H9 (cell line): Measurements from ENCODE around the gene SLC35F3. TPM values are rescaled to one million over a fixed set of nuclear protein-coding genes. Genes with fewer than 3 reads are reported as not detected.
"Not testable (repeated sequence)": the region's sequence is repeated elsewhere in the genome, so short reads cannot be mapped to it uniquely, and the experiment has no call there.

Experiments used
- DNase-seq: peaks from one replicate; pipeline ENCODE4 v3.0.0-alpha.2; 2017
- H2AFZ ChIP-seq: one replicate; pipeline ENCODE4 v1.6.1; 2013; ENCODE audit warnings: mild to moderate bottlenecking, low read length, control low read depth, moderate library complexity
- H2AK5ac ChIP-seq: 2 replicates; pipeline ENCODE4 v1.6.1; 2013; ENCODE audit warnings: low read length, control low read depth, mixed read lengths; ENCODE audit not compliant: insufficient read length
- H2BK120ac ChIP-seq: one replicate; pipeline ENCODE4 v1.6.1; 2013; ENCODE audit warnings: low read depth, mild to moderate bottlenecking, low read length, control low read depth, inconsistent platforms; ENCODE audit not compliant: poor library complexity, severe bottlenecking
- H2BK12ac ChIP-seq: 2 replicates; pipeline ENCODE4 v1.6.1; 2013; ENCODE audit warnings: low read length, control low read depth, mixed read lengths, low read depth; ENCODE audit not compliant: insufficient read length
- H2BK15ac ChIP-seq: 2 replicates; pipeline ENCODE4 v1.6.1; 2013; ENCODE audit warnings: low read depth, low read length, control low read depth
- H2BK20ac ChIP-seq: one replicate; pipeline ENCODE4 v1.6.1; 2013; ENCODE audit warnings: low read depth, mild to moderate bottlenecking, low read length, control low read depth, inconsistent platforms; ENCODE audit not compliant: poor library complexity, severe bottlenecking
- H2BK5ac ChIP-seq: 2 replicates; pipeline ENCODE4 v1.6.1; 2013; ENCODE audit warnings: low read length, control low read depth, mixed read lengths; ENCODE audit not compliant: insufficient read length
- H3K14ac ChIP-seq: 2 replicates; pipeline ENCODE4 v1.6.1; 2013; ENCODE audit warnings: low read length, control low read depth; ENCODE audit not compliant: insufficient read depth
- H3K18ac ChIP-seq: 2 replicates; pipeline ENCODE4 v1.6.1; 2013; ENCODE audit warnings: low read depth, mild to moderate bottlenecking, mixed read lengths, low read length, control low read depth; ENCODE audit not compliant: insufficient read length
- H3K23ac ChIP-seq: 2 replicates; pipeline ENCODE4 v1.6.1; 2013; ENCODE audit warnings: low read length, control low read depth, mixed read lengths, low read depth; ENCODE audit not compliant: insufficient read length
- H3K23me2 ChIP-seq: 2 replicates; pipeline ENCODE4 v1.6.1; 2013; ENCODE audit warnings: low read depth, mild to moderate bottlenecking, mixed read lengths, low read length, control low read depth; ENCODE audit not compliant: insufficient read length, poor library complexity, severe bottlenecking
- H3K27ac ChIP-seq: 2 replicates; pipeline ENCODE4 v1.5.1; 2013; ENCODE audit warnings: low read length, control low read depth, mixed read lengths, low read depth; ENCODE audit not compliant: insufficient read length
- H3K27me3 ChIP-seq: 2 replicates; pipeline ENCODE4 v1.6.1; 2013; ENCODE audit warnings: low read length, control low read depth, inconsistent platforms; ENCODE audit not compliant: insufficient read depth
- H3K4ac ChIP-seq: 2 replicates; pipeline ENCODE4 v1.6.1; 2013; ENCODE audit warnings: low read depth, mild to moderate bottlenecking, control low read depth, inconsistent platforms, low read length, moderate library complexity
- H3K4me1 ChIP-seq: 2 replicates; pipeline ENCODE4 v1.6.1; 2013; ENCODE audit warnings: low read length, control low read depth, inconsistent platforms; ENCODE audit not compliant: insufficient read depth
- H3K4me2 ChIP-seq: 2 replicates; pipeline ENCODE4 v1.6.1; 2013; ENCODE audit warnings: low read length, control low read depth, mixed read lengths; ENCODE audit not compliant: insufficient read length, insufficient read depth
- H3K56ac ChIP-seq: 2 replicates; pipeline ENCODE4 v1.6.1; 2013; ENCODE audit warnings: low read depth, mild to moderate bottlenecking, mixed read lengths, low read length, control low read depth; ENCODE audit not compliant: insufficient read length
- H3K79me1 ChIP-seq: 2 replicates; pipeline ENCODE4 v1.6.1; 2013; ENCODE audit warnings: low read depth, mild to moderate bottlenecking, moderate library complexity, low read length, control low read depth, inconsistent platforms; ENCODE audit not compliant: insufficient read depth, poor library complexity, severe bottlenecking
- H3K79me2 ChIP-seq: 2 replicates; pipeline ENCODE4 v1.6.1; 2013; ENCODE audit warnings: low read length, control low read depth, inconsistent platforms; ENCODE audit not compliant: insufficient read depth
- H3K9ac ChIP-seq: 2 replicates; pipeline ENCODE4 v1.6.1; 2013; ENCODE audit warnings: low read length, control low read depth, mixed read lengths; ENCODE audit not compliant: insufficient read length; ENCODE audit errors: extremely low read depth
- H3K9me3 ChIP-seq: one replicate; pipeline ENCODE4 v1.6.1; 2013; ENCODE audit warnings: low read depth, low read length, inconsistent platforms; ENCODE audit not compliant: control insufficient read depth
- H3T11ph ChIP-seq: one replicate; pipeline ENCODE4 v1.6.1; 2013; ENCODE audit warnings: mild to moderate bottlenecking, low read length, control low read depth, inconsistent platforms
- H4K20me1 ChIP-seq: one replicate; pipeline ENCODE4 v1.6.1; 2013; ENCODE audit not compliant: control insufficient read depth, insufficient read length, insufficient read depth
- H4K5ac ChIP-seq: 2 replicates; pipeline ENCODE4 v1.6.1; 2013; ENCODE audit warnings: low read depth, mild to moderate bottlenecking, mixed read lengths, low read length, control low read depth; ENCODE audit not compliant: insufficient read length
- H4K8ac ChIP-seq: replicated peaks from 2 replicates; pipeline ENCODE4 v1.6.1; 2013; ENCODE audit warnings: low read length, control low read depth, mixed read lengths, low read depth; ENCODE audit not compliant: insufficient read length
- H4K91ac ChIP-seq: 2 replicates; pipeline ENCODE4 v1.6.1; 2013; ENCODE audit warnings: low read depth, mild to moderate bottlenecking, moderate library complexity, mixed read lengths, low read length, control low read depth; ENCODE audit not compliant: insufficient read length
- H3K27ac Mint-ChIP-seq, 3 experiments: 2 replicates in 2 of 3; 3 replicates in 1 of 3; pipeline ENCODE4 v1.8.0; 2020 to 2021; ENCODE audit warnings: mixed read lengths in 3 of 3, mild to moderate bottlenecking in 1 of 3, moderate library complexity in 1 of 3
- H3K27me3 Mint-ChIP-seq: 2 replicates; pipeline ENCODE4 v1.8.0; 2021; ENCODE audit warnings: low read depth, mild to moderate bottlenecking, moderate library complexity, mixed read lengths
- H3K36me3 Mint-ChIP-seq, 3 experiments: 2 replicates in 2 of 3; 3 replicates in 1 of 3; pipeline ENCODE4 v1.8.0; 2020 to 2021; ENCODE audit warnings: low read depth in 3 of 3, mixed read lengths in 3 of 3; ENCODE audit not compliant: insufficient read depth in 1 of 3
- H3K4me1 Mint-ChIP-seq, 2 experiments: 2 replicates each; pipeline ENCODE4 v1.8.0; 2020; ENCODE audit warnings: mixed read lengths in 2 of 2
- H3K4me3 Mint-ChIP-seq, 2 experiments: 2 replicates in 1 of 2; 3 replicates in 1 of 2; pipeline ENCODE4 v1.8.0; 2020 to 2021; ENCODE audit warnings: mild to moderate bottlenecking in 2 of 2, mixed read lengths in 2 of 2, moderate library complexity in 1 of 2
- H3K9me3 Mint-ChIP-seq, 2 experiments: 2 replicates in 1 of 2; 3 replicates in 1 of 2; pipeline ENCODE4 v1.8.0; 2020; ENCODE audit warnings: mild to moderate bottlenecking in 2 of 2, mixed read lengths in 2 of 2, moderate library complexity in 1 of 2
- WGBS: extraction: QIAGEN DNeasy Blood & Tissue Kit; methylation state at CpG from one replicate; pipeline ENCODE4 v1.1.7; 2013; ENCODE audit warnings: missing lambda C conversion rate, low lambda C conversion rate, mixed read lengths; ENCODE audit not compliant: insufficient read length; ENCODE audit errors: extremely low coverage; 5-methylcytosine and 5-hydroxymethylcytosine counted together
- total RNA-seq: library from RNA; stranded (reverse); gene quantifications from 2 replicates; pipeline ENCODE4 v1.2.1, GENCODE V29; 2021
- TF ChIP-seq, protein P1 (sequence below): fragments of 200-600 bp; sonication (generic); conservative IDR thresholded peaks from 3 replicates; pipeline ENCODE4 v1.8.0; 2021; ENCODE audit warnings: antibody characterized with exemption, mild to moderate bottlenecking

Gene SLC35F3
- total RNA-seq, 1 experiment from 2014 or later, result 0.81 TPM

GRCh38 chr1:234300096-234300495 is 395.6 kb downstream of the SLC35F3 start:
- Histone ChIP-seq H3K4me1 (no peaks in the 10 kb centered on the region), H2BK20ac (no peak overlapping the region), H2BK120ac (no peak overlapping the region), H3K4ac (no peak overlapping the region), H3K23me2 (no peaks in the 10 kb centered on the region), H2BK15ac (no peak overlapping the region), H3K79me1 (no peaks in the 10 kb centered on the region), H3K4me2 (no peak overlapping the region), H3K9me3 (no peaks in the 10 kb centered on the region), H3K9ac (no peak overlapping the region), H2AK5ac (no peak overlapping the region), H2AFZ (no peak overlapping the region), H2BK12ac (no peak overlapping the region), H4K8ac (no peak overlapping the region), H4K20me1 (no peaks in the 10 kb centered on the region), H2BK5ac (no peak overlapping the region), H3K27ac (no peak overlapping the region), H3K79me2 (no peaks in the 10 kb centered on the region), H3K23ac (no peak overlapping the region), H3K14ac (no peak overlapping the region), H3K56ac (no peak overlapping the region), H3K18ac (no peak overlapping the region), H3T11ph (no peak overlapping the region), H4K91ac (no peak overlapping the region), H4K5ac (no peak overlapping the region), H3K27me3 (no peaks in the 10 kb centered on the region)
- no peak overlapping the region for H3K4me3 Mint-ChIP-seq
- H3K27me3 Mint-ChIP-seq, result no peaks in the 10 kb centered on the region; the same call in 1 of the 2 replicates
- H3K36me3 Mint-ChIP-seq, result peaks cover 0 to 2% (median 0%) of the 10 kb centered on the region in 3 experiments; a peak in 1 of 7 replicates
- no peak overlapping the region for H3K27ac Mint-ChIP-seq
- WGBS, result no CpG with 5 or more reads among the region's 2 CpGs
- H3K9me3 Mint-ChIP-seq, result peaks cover 0 to 2% of the 10 kb centered on the region in 2 experiments; a peak in 1 of 5 replicates
- no peak for DNase-seq
- TF ChIP-seq, protein P1, sequence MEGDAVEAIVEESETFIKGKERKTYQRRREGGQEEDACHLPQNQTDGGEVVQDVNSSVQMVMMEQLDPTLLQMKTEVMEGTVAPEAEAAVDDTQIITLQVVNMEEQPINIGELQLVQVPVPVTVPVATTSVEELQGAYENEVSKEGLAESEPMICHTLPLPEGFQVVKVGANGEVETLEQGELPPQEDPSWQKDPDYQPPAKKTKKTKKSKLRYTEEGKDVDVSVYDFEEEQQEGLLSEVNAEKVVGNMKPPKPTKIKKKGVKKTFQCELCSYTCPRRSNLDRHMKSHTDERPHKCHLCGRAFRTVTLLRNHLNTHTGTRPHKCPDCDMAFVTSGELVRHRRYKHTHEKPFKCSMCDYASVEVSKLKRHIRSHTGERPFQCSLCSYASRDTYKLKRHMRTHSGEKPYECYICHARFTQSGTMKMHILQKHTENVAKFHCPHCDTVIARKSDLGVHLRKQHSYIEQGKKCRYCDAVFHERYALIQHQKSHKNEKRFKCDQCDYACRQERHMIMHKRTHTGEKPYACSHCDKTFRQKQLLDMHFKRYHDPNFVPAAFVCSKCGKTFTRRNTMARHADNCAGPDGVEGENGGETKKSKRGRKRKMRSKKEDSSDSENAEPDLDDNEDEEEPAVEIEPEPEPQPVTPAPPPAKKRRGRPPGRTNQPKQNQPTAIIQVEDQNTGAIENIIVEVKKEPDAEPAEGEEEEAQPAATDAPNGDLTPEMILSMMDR, result no peak
- H3K4me1 Mint-ChIP-seq, result peaks cover 0 to 3% of the 10 kb centered on the region in 2 experiments; a peak in 2 of 4 replicates

GRCh38 chr1:234301663-234302062 is 397.2 kb downstream of the SLC35F3 start:
- not testable (repeated sequence) for H4K8ac ChIP-seq, H3K27me3 Mint-ChIP-seq, H2BK20ac ChIP-seq, H3K9ac ChIP-seq, H4K20me1 ChIP-seq, H3K4me1 Mint-ChIP-seq, H2BK120ac ChIP-seq, H4K5ac ChIP-seq, H3K27ac ChIP-seq, H4K91ac ChIP-seq, H2AFZ ChIP-seq, H3K79me1 ChIP-seq, H3K79me2 ChIP-seq, H3K14ac ChIP-seq, H3K4me2 ChIP-seq, H2BK15ac ChIP-seq, H3K56ac ChIP-seq, H3K23me2 ChIP-seq, DNase-seq, H3K4me1 ChIP-seq, H3K18ac ChIP-seq, H3K9me3 ChIP-seq, H3K9me3 Mint-ChIP-seq, H3K23ac ChIP-seq, H2AK5ac ChIP-seq, H3T11ph ChIP-seq, H3K27ac Mint-ChIP-seq, H2BK5ac ChIP-seq, H3K4ac ChIP-seq, H3K36me3 Mint-ChIP-seq, H3K4me3 Mint-ChIP-seq, H3K27me3 ChIP-seq, H2BK12ac ChIP-seq
- WGBS, result no CpG with 5 or more reads among the region's 1 CpG
